GM12874 (cell line): Measurements from ENCODE around the gene NR3C1.

ENCODE experiments used
- CTCF ChIP-seq: IDR thresholded peaks from 2 replicates; pipeline ENCODE4 v1.5.1; 2011; ENCODE audit warnings: low read depth, mild to moderate bottlenecking, control low read depth, low read length, moderate library complexity; ENCODE audit not compliant: insufficient read depth

Gene NR3C1

GRCh38 chr5:143284002-143284401 lies 119.5 kb downstream of the NR3C1 start:
- no peak for TF ChIP-seq CTCF

- TF ChIP-seq CTCF = no peak
These were observed 122.3 kb downstream of the NR3C1 start for GRCh38 chr5:143281226-143281625.

- no peak for TF ChIP-seq CTCF
These were observed 123.8 kb downstream of the NR3C1 start for GRCh38 chr5:143279698-143280097.

GRCh38 chr5:143277536-143277935 lies 126.0 kb downstream of the NR3C1 start:
- TF ChIP-seq CTCF = no peak

GRCh38 chr5:143275512-143276363 lies 127.7 kb downstream of the NR3C1 start:
- TF ChIP-seq CTCF = no peak

- no peak for TF ChIP-seq CTCF
These were observed 128.5 kb downstream of the NR3C1 start for GRCh38 chr5:143274952-143275351.

GRCh38 chr5:143271431-143271830 lies 132.1 kb downstream of the NR3C1 start:
- TF ChIP-seq CTCF = no peak
